GM18951 (cell line): ENCODE results near the gene CSTF2T.

Source experiments
- POLR2A ChIP-seq: IDR thresholded peaks from 4 replicates; pipeline ENCODE4 v1.6.1; 2011; ENCODE audit warnings: mild to moderate bottlenecking; ENCODE audit not compliant: insufficient read length, insufficient read depth; ENCODE audit errors: extremely low read depth
- in situ Hi-C: fragments of 300-500 bp; cut with MboI; formaldehyde crosslinking; loops from one replicate; pipeline ENCODE4 v1.12.0; 2022; ENCODE audit warnings: low sequenced_read_pairs, mixed read lengths, inconsistent platforms; ENCODE audit not compliant: unreplicated experiment

Gene CSTF2T

DNA sequence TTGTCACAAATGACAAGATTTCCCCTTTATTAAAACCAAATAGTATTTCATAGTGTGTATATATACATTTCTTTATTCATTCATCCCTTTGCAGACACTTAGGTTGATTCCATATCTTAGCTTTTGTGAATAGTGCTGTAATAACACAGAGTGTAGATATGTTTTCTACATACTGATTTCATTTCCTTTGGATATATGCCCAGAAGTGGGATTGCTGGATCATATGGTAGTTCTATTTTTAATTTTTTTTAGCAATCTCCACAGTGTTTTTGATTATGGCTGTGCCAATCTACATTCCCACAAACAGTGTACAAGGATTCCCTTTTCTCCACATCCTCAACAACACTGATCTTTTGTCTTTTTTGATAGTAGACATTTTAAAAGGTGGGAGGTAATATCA lies 46.4 kb downstream of the CSTF2T start:
- no peak for TF ChIP-seq POLR2A
- in situ Hi-C loops = no loop called here

DNA sequence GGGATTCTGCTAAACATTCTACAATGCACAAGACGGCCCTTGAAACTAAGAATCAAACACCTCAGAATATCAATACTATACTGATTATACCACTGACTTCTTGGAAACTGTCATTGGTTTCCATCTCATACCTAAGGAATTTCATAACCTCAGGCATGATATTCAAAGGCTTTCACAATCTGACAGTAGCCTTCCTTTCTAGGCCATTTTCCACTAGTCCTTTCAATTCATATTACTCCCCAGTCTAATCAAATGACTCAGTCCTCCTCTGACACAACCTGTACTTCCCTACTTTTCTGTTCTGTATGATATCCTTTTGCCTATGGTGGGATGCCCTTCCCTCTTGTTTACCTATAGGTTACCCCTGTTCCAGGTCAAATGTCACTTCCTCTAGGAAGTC lies 48.3 kb downstream of the CSTF2T start:
- in situ Hi-C loops = no loop called here
- TF ChIP-seq POLR2A = no peak

DNA sequence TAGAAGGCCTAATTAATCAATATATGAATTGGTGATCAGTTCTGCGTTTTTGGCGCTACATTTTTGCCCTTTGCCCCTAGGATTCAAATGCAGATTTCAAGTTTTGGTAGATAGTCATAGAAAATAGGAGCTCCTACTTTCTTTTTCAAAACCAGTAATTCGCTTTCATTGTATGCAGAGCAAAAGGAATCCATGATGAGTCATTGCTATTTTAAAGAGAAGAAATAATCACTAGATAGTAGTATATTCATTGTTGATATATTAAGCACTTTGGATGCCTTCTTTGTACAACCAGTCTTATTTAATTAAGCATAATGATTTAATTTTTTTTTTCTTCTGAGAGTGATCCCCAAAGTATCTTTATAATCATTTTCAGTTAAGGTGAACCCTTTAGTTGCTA lies 50.3 kb downstream of the CSTF2T start:
- TF ChIP-seq POLR2A = no peak

More for the DNA sequence above, 50.3 kb downstream of the CSTF2T start:
- in situ Hi-C loops = no loop called here
